Lower leg skin (tissue), 3 donors: Measurements from ENCODE around the gene CCDC70.

Experiments
- POLR2A ChIP-seq, 2 donors: fragments of 450-650 bp; IDR thresholded peaks; one replicate each; pipeline ENCODE4 v1.6.1; 2016 to 2017; ENCODE audit warnings: antibody characterized with exemption in 2 of 2, mild to moderate bottlenecking in 1 of 2, moderate library complexity in 1 of 2
- TF ChIP-seq, protein P1 (sequence below), 3 donors: fragments of 450-650 bp; IDR thresholded peaks; one replicate each; pipeline ENCODE4 v1.5.1; 2016; ENCODE audit warnings: antibody characterized with exemption in 3 of 3, mild to moderate bottlenecking in 3 of 3, moderate library complexity in 2 of 3

DNA sequence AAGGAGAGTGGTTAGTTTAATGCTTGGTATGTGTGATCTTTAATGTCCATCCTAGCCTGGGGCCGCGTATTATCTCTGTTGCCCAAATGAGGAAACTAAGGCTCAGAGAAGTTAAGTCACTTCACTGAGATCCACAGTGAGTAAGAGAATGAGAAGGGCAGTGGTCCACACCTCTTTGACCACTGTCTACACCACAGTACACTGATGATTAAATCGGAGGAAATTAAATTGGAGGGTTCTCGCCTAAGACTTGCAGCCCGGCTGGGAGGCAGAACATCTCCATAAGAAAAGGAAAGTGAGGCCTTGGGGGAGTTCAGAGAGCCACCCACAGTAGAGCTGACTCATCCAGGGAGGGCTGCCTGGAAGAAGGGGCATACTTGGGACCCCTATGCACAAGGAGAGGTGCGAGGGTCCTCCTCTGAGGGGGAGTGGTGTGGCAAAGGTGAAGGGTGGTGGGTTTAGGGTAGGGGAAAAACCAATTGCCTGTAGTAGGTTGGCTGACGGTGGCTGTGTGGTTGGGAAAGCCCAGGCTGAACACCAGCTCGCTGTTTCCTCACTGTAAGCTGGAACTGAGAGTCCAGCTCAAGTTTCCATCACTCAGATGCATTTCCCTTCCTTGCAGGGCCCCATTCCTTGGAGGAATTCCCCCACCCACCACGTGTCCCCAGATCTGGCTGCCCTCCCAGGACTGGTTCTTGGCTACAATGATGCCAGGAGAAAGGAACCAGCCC is 42.8 kb upstream of the CCDC70 start:
- TF ChIP-seq, protein P1, sequence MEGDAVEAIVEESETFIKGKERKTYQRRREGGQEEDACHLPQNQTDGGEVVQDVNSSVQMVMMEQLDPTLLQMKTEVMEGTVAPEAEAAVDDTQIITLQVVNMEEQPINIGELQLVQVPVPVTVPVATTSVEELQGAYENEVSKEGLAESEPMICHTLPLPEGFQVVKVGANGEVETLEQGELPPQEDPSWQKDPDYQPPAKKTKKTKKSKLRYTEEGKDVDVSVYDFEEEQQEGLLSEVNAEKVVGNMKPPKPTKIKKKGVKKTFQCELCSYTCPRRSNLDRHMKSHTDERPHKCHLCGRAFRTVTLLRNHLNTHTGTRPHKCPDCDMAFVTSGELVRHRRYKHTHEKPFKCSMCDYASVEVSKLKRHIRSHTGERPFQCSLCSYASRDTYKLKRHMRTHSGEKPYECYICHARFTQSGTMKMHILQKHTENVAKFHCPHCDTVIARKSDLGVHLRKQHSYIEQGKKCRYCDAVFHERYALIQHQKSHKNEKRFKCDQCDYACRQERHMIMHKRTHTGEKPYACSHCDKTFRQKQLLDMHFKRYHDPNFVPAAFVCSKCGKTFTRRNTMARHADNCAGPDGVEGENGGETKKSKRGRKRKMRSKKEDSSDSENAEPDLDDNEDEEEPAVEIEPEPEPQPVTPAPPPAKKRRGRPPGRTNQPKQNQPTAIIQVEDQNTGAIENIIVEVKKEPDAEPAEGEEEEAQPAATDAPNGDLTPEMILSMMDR (IDR thresholded peaks at IDR 0.05) = no peak
- TF ChIP-seq POLR2A (IDR thresholded peaks at IDR 0.05) = no peak
